ENCODE measurements around the gene GALNT13.

The GALNT13 gene

GRCh38 chr2:154267983-154268382 lies 396.3 kb downstream of the GALNT13 start:
- TF ChIP-seq, protein P1, sequence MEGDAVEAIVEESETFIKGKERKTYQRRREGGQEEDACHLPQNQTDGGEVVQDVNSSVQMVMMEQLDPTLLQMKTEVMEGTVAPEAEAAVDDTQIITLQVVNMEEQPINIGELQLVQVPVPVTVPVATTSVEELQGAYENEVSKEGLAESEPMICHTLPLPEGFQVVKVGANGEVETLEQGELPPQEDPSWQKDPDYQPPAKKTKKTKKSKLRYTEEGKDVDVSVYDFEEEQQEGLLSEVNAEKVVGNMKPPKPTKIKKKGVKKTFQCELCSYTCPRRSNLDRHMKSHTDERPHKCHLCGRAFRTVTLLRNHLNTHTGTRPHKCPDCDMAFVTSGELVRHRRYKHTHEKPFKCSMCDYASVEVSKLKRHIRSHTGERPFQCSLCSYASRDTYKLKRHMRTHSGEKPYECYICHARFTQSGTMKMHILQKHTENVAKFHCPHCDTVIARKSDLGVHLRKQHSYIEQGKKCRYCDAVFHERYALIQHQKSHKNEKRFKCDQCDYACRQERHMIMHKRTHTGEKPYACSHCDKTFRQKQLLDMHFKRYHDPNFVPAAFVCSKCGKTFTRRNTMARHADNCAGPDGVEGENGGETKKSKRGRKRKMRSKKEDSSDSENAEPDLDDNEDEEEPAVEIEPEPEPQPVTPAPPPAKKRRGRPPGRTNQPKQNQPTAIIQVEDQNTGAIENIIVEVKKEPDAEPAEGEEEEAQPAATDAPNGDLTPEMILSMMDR (IDR thresholded peaks at IDR 0.05; ENCODE audit: extremely low read depth, missing control alignments) = no peak
- DNase-seq (ENCODE audit: low spot score) = no peak

GRCh38 chr2:154280543-154280942 lies 408.8 kb downstream of the GALNT13 start:
- DNase-seq (ENCODE audit: low spot score) = no peak
- TF ChIP-seq, protein P1 (IDR thresholded peaks at IDR 0.05; ENCODE audit: extremely low read depth, missing control alignments) = no peak

GRCh38 chr2:154289870-154290269 lies 418.1 kb downstream of the GALNT13 start:
- DNase-seq (ENCODE audit: low spot score) = no peak

DNA sequence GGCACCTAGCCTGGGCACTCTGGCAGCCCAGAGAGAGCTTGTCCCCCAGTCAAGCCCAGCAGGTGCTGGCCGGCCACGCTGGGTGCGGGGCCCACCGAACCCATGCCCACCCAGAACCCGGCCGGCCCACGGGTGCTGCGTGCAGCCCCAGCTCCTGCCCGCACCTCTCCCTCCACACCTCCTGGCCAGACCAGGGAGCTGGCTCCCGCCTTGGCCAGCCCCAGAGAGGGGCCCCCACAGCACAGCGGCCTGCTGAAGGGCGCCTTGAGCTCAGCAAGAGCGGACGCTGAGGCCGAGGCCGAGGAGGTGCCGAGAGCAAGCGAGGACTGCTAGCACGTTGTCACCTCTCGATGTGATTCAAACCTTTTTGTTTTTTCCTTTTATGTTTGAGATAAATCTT lies 419.8 kb downstream of the GALNT13 start:
- no peak for DNase-seq (ENCODE audit: low spot score)
- TF ChIP-seq, protein P1 (IDR thresholded peaks at IDR 0.05; ENCODE audit: extremely low read depth, missing control alignments) = no peak

More at GRCh38 chr2:154289870-154290269, 418.1 kb downstream of the GALNT13 start:
- TF ChIP-seq, protein P1 (IDR thresholded peaks at IDR 0.05; ENCODE audit: extremely low read depth, missing control alignments) = no peak

DNA sequence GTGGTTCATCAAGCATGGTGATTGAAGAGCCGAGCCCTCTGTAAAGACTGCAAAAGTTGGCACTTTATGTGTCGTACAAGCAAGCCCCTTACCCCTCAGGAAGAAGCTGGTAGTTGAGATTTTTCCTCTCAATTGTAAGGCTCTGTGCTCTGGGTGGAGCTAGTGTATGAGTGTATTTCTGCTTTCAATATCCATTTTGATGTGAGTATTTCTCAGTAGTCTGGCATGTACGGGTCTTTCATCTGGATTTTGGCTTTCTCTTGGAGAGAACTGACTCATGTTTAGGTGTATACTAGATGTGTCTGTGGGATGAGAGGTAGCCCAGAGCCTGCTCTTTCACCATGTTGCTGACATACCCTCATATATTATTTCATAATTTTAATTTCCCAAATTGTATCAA lies 420.2 kb downstream of the GALNT13 start:
- TF ChIP-seq, protein P1 (IDR thresholded peaks at IDR 0.05; ENCODE audit: extremely low read depth, missing control alignments) = no peak
- DNase-seq (ENCODE audit: low spot score) = no peak

DNA sequence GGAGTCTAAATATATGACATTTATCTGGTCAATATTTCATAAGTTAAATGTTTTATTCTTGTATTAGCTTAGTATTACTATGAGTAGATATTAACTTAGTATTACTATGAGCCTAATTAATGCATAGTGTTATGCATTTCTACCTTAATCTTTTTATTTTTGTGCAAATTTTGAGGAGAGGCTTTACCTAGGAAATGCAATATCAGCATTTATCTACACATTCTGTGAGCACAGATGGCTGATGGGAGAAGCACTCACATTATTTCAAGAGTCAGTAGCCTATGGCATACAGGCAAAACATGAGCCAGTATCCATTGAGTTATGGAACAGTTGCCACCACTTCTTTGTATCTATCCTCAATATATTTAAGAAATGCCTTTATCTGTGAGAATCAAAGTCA lies 422.1 kb downstream of the GALNT13 start:
- TF ChIP-seq, protein P1 (IDR thresholded peaks at IDR 0.05; ENCODE audit: extremely low read depth, missing control alignments) = no peak
- DNase-seq (ENCODE audit: low spot score) = no peak

GRCh38 chr2:154306266-154306970 lies 434.7 kb downstream of the GALNT13 start:
- TF ChIP-seq, protein P1 (IDR thresholded peaks at IDR 0.05; ENCODE audit: extremely low read depth, missing control alignments) = no peak
- DNase-seq (ENCODE audit: low spot score) = no peak
